MG63 (cell line): ENCODE data around the gene SORBS1. TPM values are rescaled to one million over a fixed set of nuclear protein-coding genes. Genes with fewer than 3 reads are reported as not detected.
A peak's percentile ranks its signal among the peaks of the same experiment; 100 is the strongest.

Experiments used
- DNase-seq: peaks from one replicate; pipeline ENCODE4 v3.0.0-alpha.2; 2020
- H3K27me3 ChIP-seq: fragments of 250-450 bp; sonication (Bioruptor Pico); 2 replicates; pipeline ENCODE4 v1.5.1; 2020; ENCODE audit warnings: mild to moderate bottlenecking, moderate library complexity
- H3K36me3 ChIP-seq: fragments of 250-450 bp; sonication (Bioruptor Pico); 2 replicates; pipeline ENCODE4 v1.5.1; 2020; ENCODE audit warnings: mild to moderate bottlenecking, moderate library complexity
- H3K4me3 ChIP-seq: fragments of 250-450 bp; sonication (Bioruptor Pico); 2 replicates; pipeline ENCODE4 v1.5.1; 2020; ENCODE audit warnings: mild to moderate bottlenecking, moderate library complexity
- H3K9me3 ChIP-seq: fragments of 250-450 bp; sonication (Bioruptor Pico); 2 replicates; pipeline ENCODE4 v1.5.1; 2020; ENCODE audit warnings: mild to moderate bottlenecking, moderate library complexity
- total RNA-seq: library from RNA; depleted of rRNA; stranded (reverse); fragments of >200 nt; shearing (Covaris generic); gene quantifications from 2 replicates; pipeline ENCODE4 v1.2.3, GENCODE V29; 2014; ENCODE audit warnings: low replicate concordance

The SORBS1 gene
- total RNA-seq, 1 experiment from 2014 or later, result 0.03 TPM

- H3K27me3 ChIP-seq, result peaks cover 2% of the 10 kb centered on the region; the same call in 1 of the 2 replicates
- no peak overlapping the region for H3K4me3 ChIP-seq
- DNase-seq, result no peak
- no peaks in the 10 kb centered on the region for H3K9me3 ChIP-seq
- no peaks in the 10 kb centered on the region for H3K36me3 ChIP-seq
These were observed 146.9 kb downstream of the SORBS1 start for GRCh38 chr10:95414016-95414830.

- Histone ChIP-seq H3K27me3 (peaks cover 2% of the 10 kb centered on the region; the same call in 1 of the 2 replicates), H3K36me3 (no peaks in the 10 kb centered on the region), H3K4me3 (no peak overlapping the region), H3K9me3 (no peaks in the 10 kb centered on the region)
- no peak for DNase-seq
These were observed 147.6 kb downstream of the SORBS1 start for GRCh38 chr10:95413588-95413987.

- H3K36me3 ChIP-seq, result no peaks in the 10 kb centered on the region
- H3K4me3 ChIP-seq, result no peak overlapping the region
- no peak for DNase-seq
- peaks cover 2% of the 10 kb centered on the region; the same call in 1 of the 2 replicates for H3K27me3 ChIP-seq
- H3K9me3 ChIP-seq, result no peaks in the 10 kb centered on the region
These were observed 149.5 kb downstream of the SORBS1 start for GRCh38 chr10:95411635-95412034.

- no peaks in the 10 kb centered on the region for H3K9me3 ChIP-seq
- no peak for DNase-seq
- peaks cover 2% of the 10 kb centered on the region; the same call in 1 of the 2 replicates for H3K27me3 ChIP-seq
- no peaks in the 10 kb centered on the region for H3K36me3 ChIP-seq
- no peak overlapping the region for H3K4me3 ChIP-seq
These were observed 151.9 kb downstream of the SORBS1 start for GRCh38 chr10:95408983-95409873.

GRCh38 chr10:95408148-95408960 lies 152.8 kb downstream of the SORBS1 start:
- Histone ChIP-seq H3K36me3 (no peaks in the 10 kb centered on the region), H3K27me3 (peaks cover 2% of the 10 kb centered on the region; the same call in 1 of the 2 replicates), H3K4me3 (no peak overlapping the region), H3K9me3 (no peaks in the 10 kb centered on the region)
- peak; percentile 19 for DNase-seq

GRCh38 chr10:95407546-95407945 lies 153.6 kb downstream of the SORBS1 start:
- no peak overlapping the region for H3K4me3 ChIP-seq
- peaks cover 2% of the 10 kb centered on the region; the same call in 1 of the 2 replicates for H3K27me3 ChIP-seq
- DNase-seq, result no peak
- no peaks in the 10 kb centered on the region for H3K36me3 ChIP-seq
- no peaks in the 10 kb centered on the region for H3K9me3 ChIP-seq

GRCh38 chr10:95406651-95407280 lies 154.4 kb downstream of the SORBS1 start:
- Histone ChIP-seq H3K9me3 (no peaks in the 10 kb centered on the region), H3K4me3 (no peak overlapping the region), H3K36me3 (no peaks in the 10 kb centered on the region), H3K27me3 (peaks cover 2% of the 10 kb centered on the region; the same call in 1 of the 2 replicates)
- DNase-seq, result no peak

- H3K4me3 ChIP-seq, result no peak overlapping the region
- peaks cover 2% of the 10 kb centered on the region; the same call in 1 of the 2 replicates for H3K27me3 ChIP-seq
- no peaks in the 10 kb centered on the region for H3K36me3 ChIP-seq
- DNase-seq, result no peak
- no peaks in the 10 kb centered on the region for H3K9me3 ChIP-seq
These were observed 155.5 kb downstream of the SORBS1 start for GRCh38 chr10:95405655-95406054.

GRCh38 chr10:95404864-95405263 lies 156.3 kb downstream of the SORBS1 start:
- no peak overlapping the region for H3K4me3 ChIP-seq
- no peaks in the 10 kb centered on the region for H3K36me3 ChIP-seq
- H3K9me3 ChIP-seq, result no peaks in the 10 kb centered on the region
- no peak for DNase-seq
- H3K27me3 ChIP-seq, result no peaks in the 10 kb centered on the region

GRCh38 chr10:95404462-95404858 lies 156.7 kb downstream of the SORBS1 start:
- no peaks in the 10 kb centered on the region for H3K36me3 ChIP-seq
- H3K4me3 ChIP-seq, result no peak overlapping the region
- DNase-seq, result no peak
- no peaks in the 10 kb centered on the region for H3K27me3 ChIP-seq
- H3K9me3 ChIP-seq, result no peaks in the 10 kb centered on the region

- no peak for DNase-seq
- H3K27me3 ChIP-seq, result no peaks in the 10 kb centered on the region
- no peak overlapping the region for H3K4me3 ChIP-seq
- no peaks in the 10 kb centered on the region for H3K9me3 ChIP-seq
- H3K36me3 ChIP-seq, result no peaks in the 10 kb centered on the region
These were observed 157.3 kb downstream of the SORBS1 start for GRCh38 chr10:95403700-95404461.

- Histone ChIP-seq H3K27me3 (no peaks in the 10 kb centered on the region), H3K4me3 (no peak overlapping the region), H3K36me3 (no peaks in the 10 kb centered on the region), H3K9me3 (no peaks in the 10 kb centered on the region)
- no peak for DNase-seq
These were observed 159.3 kb downstream of the SORBS1 start for GRCh38 chr10:95401704-95402469.

- Histone ChIP-seq H3K9me3 (no peaks in the 10 kb centered on the region), H3K36me3 (no peaks in the 10 kb centered on the region), H3K4me3 (no peak overlapping the region), H3K27me3 (no peaks in the 10 kb centered on the region)
- DNase-seq, result no peak
These were observed 160.4 kb downstream of the SORBS1 start for GRCh38 chr10:95400787-95401186.

- DNase-seq, result no peak
- 0 out of 2 replicates have a peak, but pooled peaks cover 2% of the 10 kb centered on the region for H3K27me3 ChIP-seq
- H3K9me3 ChIP-seq, result no peaks in the 10 kb centered on the region
- no peak overlapping the region for H3K4me3 ChIP-seq
- H3K36me3 ChIP-seq, result no peaks in the 10 kb centered on the region
These were observed 162.0 kb downstream of the SORBS1 start for GRCh38 chr10:95399183-95399582.

- 0 out of 2 replicates have a peak, but pooled peaks cover 2% of the 10 kb centered on the region for H3K27me3 ChIP-seq
- no peaks in the 10 kb centered on the region for H3K9me3 ChIP-seq
- H3K4me3 ChIP-seq, result no peak overlapping the region
- H3K36me3 ChIP-seq, result no peaks in the 10 kb centered on the region
- no peak for DNase-seq
These were observed 163.4 kb downstream of the SORBS1 start for GRCh38 chr10:95397747-95398146.
